ENCODE results near the gene C10orf71.

The C10orf71 gene

GRCh38 chr10:49294731-49295130 lies 4.2 kb upstream of the C10orf71 start:
- DNase-seq = no peak

- no peak for DNase-seq
Measured at GRCh38 chr10:49295297-49295696, 3.7 kb upstream of the C10orf71 start.

- DNase-seq = no peak
Measured at GRCh38 chr10:49296382-49296781, 2.6 kb upstream of the C10orf71 start.

- no peak for DNase-seq
Measured at GRCh38 chr10:49296836-49297235, 2.1 kb upstream of the C10orf71 start.

GRCh38 chr10:49297818-49298670 lies 926 bp upstream of the C10orf71 start:
- no peak for DNase-seq

GRCh38 chr10:49298671-49298982 lies 343 bp upstream of the C10orf71 start:
- DNase-seq = no peak

GRCh38 chr10:49299816-49300139 lies 808 bp downstream of the C10orf71 start:
- DNase-seq = no peak

- DNase-seq = no peak
Measured at GRCh38 chr10:49300140-49300974, 1.4 kb downstream of the C10orf71 start.

GRCh38 chr10:49301302-49301701 lies 2.3 kb downstream of the C10orf71 start:
- DNase-seq = no peak

- DNase-seq = no peak
Measured at GRCh38 chr10:49302088-49302487, 3.1 kb downstream of the C10orf71 start.

GRCh38 chr10:49303711-49304110 lies 4.7 kb downstream of the C10orf71 start:
- no peak for DNase-seq

GRCh38 chr10:49304137-49304536 lies 5.2 kb downstream of the C10orf71 start:
- no peak for DNase-seq

GRCh38 chr10:49307921-49308320 lies 9.0 kb downstream of the C10orf71 start:
- no peak for DNase-seq

GRCh38 chr10:49308881-49309280 lies 9.9 kb downstream of the C10orf71 start:
- DNase-seq = no peak

- no peak for DNase-seq
Measured at GRCh38 chr10:49309691-49310411, 10.9 kb downstream of the C10orf71 start.

GRCh38 chr10:49310460-49310859 lies 11.5 kb downstream of the C10orf71 start:
- DNase-seq = no peak

- no peak for DNase-seq
Measured at GRCh38 chr10:49310901-49311554, 12.1 kb downstream of the C10orf71 start.

- no peak for DNase-seq
Measured at GRCh38 chr10:49311555-49312236, 12.7 kb downstream of the C10orf71 start.

GRCh38 chr10:49312246-49312869 lies 13.4 kb downstream of the C10orf71 start:
- no peak for DNase-seq

GRCh38 chr10:49313501-49314070 lies 14.6 kb downstream of the C10orf71 start:
- no peak for DNase-seq

GRCh38 chr10:49314806-49315205 lies 15.8 kb downstream of the C10orf71 start:
- DNase-seq = no peak

GRCh38 chr10:49318028-49318427 lies 19.1 kb downstream of the C10orf71 start:
- no peak for DNase-seq

All from EL (cell line).